Measurements from ENCODE around the gene P2RX7.
"Not testable (repeated sequence)": the region's sequence is repeated elsewhere in the genome, so short reads cannot be mapped to it uniquely, and the experiment has no call there.

Gene P2RX7

GRCh38 chr12:121135320-121135719 lies 2.6 kb downstream of the P2RX7 start:
- DNase-seq (ENCODE audit: low read depth in 2 of 2) = no peak

DNA sequence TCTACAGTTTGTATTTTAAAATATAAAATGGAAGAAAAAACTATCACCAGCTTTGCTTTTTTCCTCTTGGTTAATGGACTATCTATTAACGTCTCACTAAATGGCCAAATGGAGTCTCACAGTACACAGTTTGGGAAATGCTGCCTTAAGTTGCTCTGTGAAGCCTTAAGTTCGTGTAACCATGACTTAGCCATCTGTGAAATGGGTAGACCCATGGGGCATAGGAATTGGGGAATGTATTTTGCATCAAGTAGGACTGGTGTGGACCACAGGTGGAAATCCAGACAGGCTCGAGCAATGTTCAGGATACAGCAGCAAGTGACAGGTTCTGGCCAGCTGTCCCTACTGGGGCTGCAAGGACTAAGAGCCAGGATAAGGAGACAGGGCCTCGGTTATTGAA lies 4.8 kb downstream of the P2RX7 start:
- no peak for DNase-seq (ENCODE audit: low read depth in 2 of 2)

DNA sequence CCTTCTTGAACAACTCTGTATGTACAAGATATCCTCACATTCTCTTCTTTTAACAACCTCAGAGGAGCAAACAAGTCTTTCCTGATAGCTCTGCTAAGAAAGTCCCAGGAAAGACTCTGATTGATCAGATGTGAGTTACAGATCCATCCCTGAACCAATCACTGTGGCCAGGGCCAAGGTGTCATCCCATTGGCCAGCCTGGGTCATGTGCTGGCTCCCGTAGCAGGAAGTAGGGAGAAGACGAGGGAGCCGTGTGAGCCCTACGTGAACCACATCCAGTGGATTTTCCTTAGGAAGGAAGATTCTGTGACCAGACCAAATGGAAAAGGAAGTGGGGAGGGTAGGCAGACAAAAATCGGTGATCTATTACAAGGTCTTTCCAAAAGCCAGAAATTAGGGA lies 5.6 kb downstream of the P2RX7 start:
- no peak for DNase-seq (ENCODE audit: low read depth in 2 of 2)

GRCh38 chr12:121139286-121139685 lies 6.6 kb downstream of the P2RX7 start:
- DNase-seq (ENCODE audit: low read depth in 2 of 2) = no peak

DNA sequence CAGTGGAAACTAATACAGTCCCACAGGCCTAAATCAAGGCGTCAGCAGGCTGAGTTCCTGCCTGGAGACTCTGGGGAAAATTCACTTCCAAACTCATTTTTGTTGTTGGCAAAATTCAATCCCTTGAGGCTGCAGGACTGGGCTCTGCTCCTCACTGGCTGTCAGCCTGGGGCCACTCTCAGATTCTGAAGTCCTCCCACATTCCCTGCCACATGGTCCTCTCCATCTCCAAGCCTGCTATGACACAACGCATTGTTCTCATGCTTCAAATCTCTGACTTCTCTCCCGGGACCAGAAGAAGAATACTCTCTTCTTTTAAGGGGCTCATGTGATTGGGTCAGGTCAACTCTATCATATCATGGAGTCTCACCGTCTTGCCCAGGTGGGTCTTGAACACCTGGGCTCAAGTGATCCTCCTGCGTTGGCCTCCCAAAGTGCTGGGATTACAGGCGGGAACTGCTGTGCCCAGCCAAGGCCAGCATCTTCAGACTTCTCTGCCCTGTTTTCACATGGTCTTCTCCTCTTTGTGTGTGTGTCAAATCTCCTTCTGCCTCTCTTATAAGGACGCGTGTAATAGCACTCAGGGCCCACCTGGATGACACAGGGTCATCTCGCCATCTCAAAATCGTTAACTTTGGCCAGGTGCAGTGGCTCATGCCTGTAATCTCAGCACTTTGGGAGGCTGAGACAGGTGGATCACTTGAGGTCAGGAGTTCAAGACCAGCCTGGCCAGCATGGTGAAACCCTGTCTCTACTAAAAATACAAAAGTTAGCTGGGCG lies 9.7 kb downstream of the P2RX7 start:
- no peak for DNase-seq (ENCODE audit: low read depth in 2 of 2)

DNA sequence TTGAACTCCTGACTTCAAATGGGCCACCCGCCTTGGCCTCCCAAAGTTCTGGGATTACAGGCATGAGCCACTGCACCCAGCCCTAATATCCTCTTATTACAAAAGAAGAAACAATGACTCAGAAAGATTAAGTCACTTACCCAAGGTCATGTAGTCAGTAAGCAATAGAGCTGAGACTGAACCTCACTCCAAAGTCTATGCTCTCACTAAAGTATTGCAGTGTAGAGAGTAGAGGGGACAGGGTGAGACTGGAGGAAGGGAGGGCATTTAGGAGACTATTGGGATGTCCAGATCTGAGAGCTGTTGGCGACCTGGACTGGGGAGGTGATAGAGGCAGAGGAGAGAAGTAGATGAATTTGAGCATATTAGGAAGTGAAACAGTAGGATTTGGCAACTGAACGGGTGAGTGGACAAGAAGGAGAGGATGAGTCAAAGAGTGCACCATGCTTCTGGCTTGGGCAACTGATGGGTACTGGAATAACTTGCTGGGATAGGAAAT lies 11.8 kb downstream of the P2RX7 start:
- no peak for DNase-seq (ENCODE audit: low read depth in 2 of 2)

DNA sequence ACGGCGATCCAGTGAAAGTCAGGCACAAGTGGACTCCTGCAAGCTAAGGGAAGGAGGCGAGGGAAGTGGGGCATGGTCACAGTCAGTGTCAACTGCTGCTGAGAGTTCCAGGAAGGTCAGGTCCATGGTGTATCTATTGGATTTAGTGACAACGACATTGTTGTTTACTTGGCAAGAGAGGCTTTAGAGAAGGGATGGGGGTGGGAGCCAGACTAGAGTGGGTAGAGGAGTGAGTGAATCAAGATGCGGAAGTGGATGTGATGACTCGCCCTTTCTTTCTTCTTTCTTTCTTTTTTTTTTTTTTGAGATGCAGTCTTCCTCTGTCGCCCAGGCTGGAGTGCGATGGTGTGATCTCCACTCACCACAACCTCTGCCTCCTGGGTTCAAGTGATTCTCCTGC lies 12.5 kb downstream of the P2RX7 start:
- no peak for DNase-seq (ENCODE audit: low read depth in 2 of 2)

- not testable (repeated sequence) for DNase-seq (ENCODE audit: low read depth in 2 of 2)
Measured at GRCh38 chr12:121149289-121149688, 16.6 kb downstream of the P2RX7 start.

DNA sequence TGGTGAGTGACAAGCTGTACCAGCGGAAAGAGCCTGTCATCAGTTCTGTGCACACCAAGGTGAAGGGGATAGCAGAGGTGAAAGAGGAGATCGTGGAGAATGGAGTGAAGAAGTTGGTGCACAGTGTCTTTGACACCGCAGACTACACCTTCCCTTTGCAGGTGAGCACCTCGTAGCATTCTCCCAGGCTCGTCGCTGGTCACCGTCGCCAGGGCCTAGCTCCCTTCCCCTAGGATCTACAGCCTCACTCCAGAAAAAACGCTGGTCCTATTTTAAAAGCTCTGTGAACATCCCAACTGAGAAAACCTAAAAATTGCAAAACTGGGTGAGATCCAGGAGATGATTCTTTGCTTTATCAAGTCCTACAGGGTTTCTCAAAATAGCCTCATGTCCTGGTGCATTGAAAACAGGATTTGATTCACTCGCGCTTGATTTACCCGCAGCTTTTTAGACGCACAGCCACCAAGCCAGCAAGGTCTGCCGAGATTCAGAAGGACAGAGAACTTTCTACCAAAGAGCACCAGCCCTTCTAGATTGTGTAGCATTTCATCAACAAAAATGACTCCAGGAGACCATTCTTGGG lies 22.2 kb downstream of the P2RX7 start:
- no peak for DNase-seq (ENCODE audit: low read depth in 2 of 2)

DNA sequence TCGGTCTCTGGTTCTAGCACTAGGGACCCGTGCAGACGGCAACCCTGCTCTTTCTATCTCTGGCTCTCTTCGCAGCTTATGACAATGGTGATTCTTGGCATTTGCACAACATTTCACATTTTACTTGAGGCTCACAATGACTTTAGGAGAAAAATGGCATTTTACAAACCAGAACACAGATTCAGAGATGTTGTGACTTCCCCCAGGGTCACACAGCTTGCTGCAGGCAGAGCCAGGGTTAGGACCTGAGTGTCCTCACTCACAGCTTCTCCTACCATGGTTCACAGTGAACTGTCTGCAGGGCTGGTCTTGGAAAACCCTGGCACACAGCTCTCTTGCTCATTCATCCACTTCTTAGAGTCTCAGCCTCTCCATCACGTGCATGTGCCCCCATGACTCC lies 23.7 kb downstream of the P2RX7 start:
- no peak for DNase-seq (ENCODE audit: low read depth in 2 of 2)

- DNase-seq (ENCODE audit: low read depth in 2 of 2) = no peak
Measured at GRCh38 chr12:121158085-121158484, 25.4 kb downstream of the P2RX7 start.

DNA sequence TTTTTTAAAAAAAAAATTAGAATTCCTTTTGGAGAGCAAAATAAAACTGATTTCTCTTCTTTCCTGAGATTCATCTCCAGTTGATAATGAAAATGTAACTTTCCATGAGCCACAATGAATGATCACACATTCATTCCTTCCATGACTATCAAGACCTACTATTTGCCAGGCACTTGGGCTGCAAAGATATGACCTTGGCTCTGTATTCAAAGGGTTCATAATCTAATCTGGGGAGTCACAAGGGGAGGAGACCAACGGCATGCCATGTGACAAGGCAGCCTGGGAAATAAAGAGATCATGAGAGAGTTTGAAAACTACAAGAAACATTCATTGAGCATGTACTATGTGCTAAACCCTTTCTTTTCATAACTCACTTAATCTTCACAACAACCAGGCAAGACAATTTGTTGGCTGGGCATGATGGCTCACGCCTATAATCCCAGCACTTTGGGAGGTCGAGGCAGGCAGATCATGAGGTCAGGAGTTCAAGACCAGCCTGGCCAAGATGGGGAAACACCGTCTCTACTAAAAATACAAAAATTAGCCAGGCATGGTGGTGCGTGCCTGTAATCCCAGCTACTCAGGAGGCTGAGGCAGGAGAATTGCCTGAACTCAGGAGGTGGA lies 26.2 kb downstream of the P2RX7 start:
- DNase-seq (ENCODE audit: low read depth in 2 of 2) = not testable (repeated sequence)

DNA sequence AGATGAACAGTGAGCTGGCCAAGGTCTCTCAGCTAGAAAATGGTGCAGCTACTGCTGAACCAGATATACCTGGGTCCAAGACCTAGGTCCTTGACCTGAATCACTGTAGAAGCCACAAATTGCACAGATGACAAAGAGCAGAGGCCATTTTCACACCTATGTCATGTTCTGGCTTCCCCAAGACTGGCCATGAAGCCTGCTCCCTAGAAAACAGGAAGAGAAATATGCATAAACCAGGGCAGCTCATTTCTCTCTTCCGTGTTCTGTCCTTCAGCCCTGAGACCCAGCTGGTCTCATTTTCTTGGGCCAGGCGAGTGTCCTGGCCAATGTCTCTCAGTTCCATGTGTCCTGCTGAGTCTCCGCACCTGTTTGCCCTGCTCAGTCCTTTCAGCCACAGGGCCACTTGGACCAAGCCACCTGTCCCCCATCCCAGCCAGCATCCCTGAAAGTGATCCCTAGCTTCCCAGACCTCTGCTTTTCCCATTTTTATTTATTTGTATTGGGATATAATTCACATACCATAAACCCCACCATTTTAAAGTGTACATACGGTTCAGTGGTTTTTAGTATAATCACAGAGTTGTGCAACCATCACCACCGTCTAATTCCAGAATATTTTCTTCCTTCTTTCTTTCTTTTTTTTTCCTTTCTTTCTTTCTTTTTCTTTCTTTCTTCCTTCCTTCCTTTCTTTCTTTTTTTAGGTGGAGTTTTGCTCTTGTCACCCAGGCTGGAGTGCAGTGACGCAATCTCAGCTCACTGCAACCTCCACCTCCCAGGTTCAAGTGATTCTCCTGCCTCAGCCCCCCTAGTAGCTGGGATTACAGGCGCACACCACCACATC lies 27.0 kb downstream of the P2RX7 start:
- no peak for DNase-seq (ENCODE audit: low read depth in 2 of 2)

GRCh38 chr12:121162384-121162783 lies 29.7 kb downstream of the P2RX7 start:
- DNase-seq (ENCODE audit: low read depth in 2 of 2) = no peak

GRCh38 chr12:121162985-121163384 lies 30.3 kb downstream of the P2RX7 start:
- DNase-seq (ENCODE audit: low read depth in 2 of 2) = no peak

DNA sequence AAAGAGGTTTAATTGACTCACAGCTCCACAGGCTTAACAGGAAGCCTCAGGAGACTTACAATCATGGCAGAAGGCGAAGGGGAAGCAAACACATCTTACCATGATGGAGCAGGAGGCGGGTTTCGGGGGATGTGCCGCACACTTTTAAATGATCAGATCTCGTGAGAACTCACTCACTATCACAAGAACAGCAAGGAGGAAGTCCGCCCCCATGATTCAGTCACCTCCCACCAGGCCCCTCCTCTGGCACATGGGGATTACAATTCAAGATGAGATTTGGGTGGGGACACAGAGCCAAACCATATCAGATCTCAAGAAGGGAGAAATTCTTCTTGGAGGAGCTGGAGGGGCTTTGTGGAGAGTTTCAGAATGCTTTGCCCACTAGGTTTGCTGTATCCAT lies 32.2 kb downstream of the P2RX7 start:
- DNase-seq (ENCODE audit: low read depth in 2 of 2) = not testable (repeated sequence)

DNA sequence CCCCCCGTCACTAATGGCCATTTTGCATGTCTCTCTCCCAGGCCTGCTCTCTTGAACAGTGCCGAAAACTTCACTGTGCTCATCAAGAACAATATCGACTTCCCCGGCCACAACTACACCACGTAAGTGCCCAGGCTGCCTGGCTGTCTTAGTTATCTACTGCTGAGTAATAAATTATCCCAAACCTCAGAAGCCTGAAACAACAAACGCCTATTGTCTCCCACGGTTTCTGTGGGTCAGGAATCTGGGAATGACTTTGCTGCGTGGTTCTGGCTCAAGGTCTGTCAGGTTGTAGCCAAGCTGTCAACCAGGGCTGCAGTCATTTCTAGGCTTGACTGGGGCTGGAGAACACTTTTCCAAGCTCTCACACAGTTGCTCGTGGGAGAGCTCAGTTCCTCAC lies 32.6 kb downstream of the P2RX7 start:
- no peak for DNase-seq (ENCODE audit: low read depth in 2 of 2)

DNA sequence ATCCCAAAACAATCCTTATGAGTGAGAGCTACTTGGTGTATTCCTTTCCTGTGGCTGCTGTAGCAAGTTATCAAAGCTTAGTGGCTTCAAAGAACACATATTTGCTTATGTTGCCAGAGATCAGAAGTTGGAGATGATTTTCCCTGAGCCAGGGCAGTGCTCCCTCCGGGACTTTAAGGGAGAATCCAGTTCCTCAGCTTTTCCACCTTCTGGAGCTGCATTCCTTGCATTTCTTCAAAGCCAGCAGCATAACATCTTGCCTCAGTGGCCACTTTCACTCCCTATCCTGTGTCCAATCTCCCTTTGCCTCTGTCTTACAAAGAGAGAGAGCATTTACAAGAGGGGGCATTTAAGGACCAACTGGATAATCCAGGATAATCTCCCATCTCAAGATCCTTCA lies 33.7 kb downstream of the P2RX7 start:
- DNase-seq (ENCODE audit: low read depth in 2 of 2) = no peak

GRCh38 chr12:121167232-121167820 lies 34.6 kb downstream of the P2RX7 start:
- no peak for DNase-seq (ENCODE audit: low read depth in 2 of 2)

- no peak for DNase-seq (ENCODE audit: low read depth in 2 of 2)
Measured at GRCh38 chr12:121167951-121168350, 35.3 kb downstream of the P2RX7 start.

- DNase-seq (ENCODE audit: low read depth in 2 of 2) = no peak
Measured at GRCh38 chr12:121170151-121170550, 37.5 kb downstream of the P2RX7 start.

Data from stimulated activated CD8-positive, alpha-beta memory T cell treated with anti-CD3 and anti-CD28 coated beads, Interleukin-2, amount 100 ng/mL, for 1 hour (primary cell).